Stimulated activated CD4-positive, alpha-beta T cell treated with anti-CD3 and anti-CD28 coated beads, Interleukin-15, amount 100 ng/mL, for 48 hours (primary cell): ENCODE measurements around the gene ASB9.
"Not testable (repeated sequence)": the region's sequence is repeated elsewhere in the genome, so short reads cannot be mapped to it uniquely, and the experiment has no call there.

Experiments used
- DNase-seq, 2 donors: peaks; one replicate each; pipeline ENCODE4 v3.0.0-alpha.2; 2020; ENCODE audit warnings: low read depth in 2 of 2

ASB9 gene, protein sequence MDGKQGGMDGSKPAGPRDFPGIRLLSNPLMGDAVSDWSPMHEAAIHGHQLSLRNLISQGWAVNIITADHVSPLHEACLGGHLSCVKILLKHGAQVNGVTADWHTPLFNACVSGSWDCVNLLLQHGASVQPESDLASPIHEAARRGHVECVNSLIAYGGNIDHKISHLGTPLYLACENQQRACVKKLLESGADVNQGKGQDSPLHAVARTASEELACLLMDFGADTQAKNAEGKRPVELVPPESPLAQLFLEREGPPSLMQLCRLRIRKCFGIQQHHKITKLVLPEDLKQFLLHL

DNA sequence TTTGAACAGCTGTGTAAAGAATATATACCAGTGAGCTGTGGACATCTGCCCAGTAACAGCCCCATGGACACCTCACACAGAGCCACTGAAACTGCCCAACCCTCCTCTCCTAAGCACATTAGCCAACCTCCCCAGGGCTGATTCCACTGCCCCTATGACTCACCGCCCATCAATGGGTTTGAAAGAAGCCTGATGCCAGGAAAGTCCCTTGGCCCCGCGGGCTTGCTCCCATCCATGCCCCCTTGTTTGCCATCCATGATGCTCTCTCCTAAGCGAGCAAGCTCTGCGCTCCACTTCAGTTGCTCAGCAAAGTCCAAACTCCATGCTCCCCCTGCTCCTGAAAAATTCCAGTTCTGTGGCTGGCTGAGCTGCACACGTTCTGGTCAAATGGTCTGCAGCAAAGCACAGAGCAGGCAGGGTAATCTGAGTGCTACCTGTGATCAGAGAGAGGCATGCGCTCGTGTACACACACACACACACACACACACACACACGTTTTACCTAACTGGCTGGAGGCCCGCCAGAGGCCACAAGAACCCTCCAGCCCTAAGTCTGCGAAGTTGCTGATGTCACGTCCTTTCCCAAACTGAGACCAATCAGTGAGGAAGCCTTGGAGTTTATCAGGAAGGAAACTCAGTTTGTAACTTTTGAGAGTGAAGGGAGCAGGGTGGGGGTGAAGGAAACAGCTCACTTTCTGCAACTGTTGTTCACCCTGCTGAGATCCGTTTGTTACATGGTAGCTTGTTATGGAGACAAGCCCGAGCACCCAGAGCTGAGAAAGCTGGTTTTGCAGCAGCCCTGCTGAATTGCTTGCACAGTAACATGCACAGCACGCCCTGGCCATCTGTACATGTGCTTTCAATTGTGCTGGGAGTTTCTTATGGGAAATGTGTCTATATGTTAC is at the start of gene ASB9:
ASB9 (minus strand) TSS at position 466 of the 904 bp plus-strand sequence; CDS start at position 257, 209 bp downstream.
- DNase-seq = no peak

DNA sequence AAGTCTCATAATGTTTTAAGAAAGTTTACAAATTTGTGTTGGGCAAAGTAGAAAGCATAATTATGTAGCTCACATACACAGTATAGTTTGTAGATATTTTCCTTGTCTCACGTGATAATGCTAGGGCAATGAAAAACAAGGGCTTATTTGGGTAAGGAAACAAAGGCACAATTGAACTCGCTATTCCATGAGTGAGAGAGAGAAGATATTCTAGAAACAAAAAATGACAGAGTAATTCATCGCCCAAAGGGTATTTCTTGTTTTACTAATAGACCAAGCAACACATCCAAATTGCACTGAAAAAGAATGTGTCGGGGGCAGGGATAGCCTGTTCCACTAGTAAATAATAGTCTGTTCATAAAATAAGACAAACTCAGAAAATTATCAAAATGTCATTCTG is 49.2 kb upstream of the ASB9 start:
- DNase-seq = no peak

DNA sequence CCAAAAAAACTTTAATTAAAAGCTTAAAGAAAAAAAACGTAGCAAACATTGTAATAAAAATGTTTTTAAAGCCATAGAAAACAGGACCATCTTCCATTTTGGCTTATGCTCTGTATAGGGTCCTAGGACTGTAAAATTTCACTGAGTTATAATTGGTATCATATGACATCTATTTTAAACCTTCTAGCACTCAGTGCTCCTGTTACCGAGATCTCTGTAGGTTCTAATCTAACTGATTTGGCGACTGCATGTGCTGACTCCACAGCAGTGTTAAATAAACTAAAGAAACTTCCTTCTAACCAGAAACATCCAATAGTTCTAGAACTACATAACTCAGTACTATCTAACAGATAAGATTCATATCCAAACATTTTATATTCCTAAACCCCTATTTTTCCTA is 45.6 kb upstream of the ASB9 start, which contains the start of gene ASB11:
ASB11 (minus strand) TSS at position 132 of the 400 bp plus-strand sequence; CDS start at position 97, 35 bp downstream.
- no peak for DNase-seq

DNA sequence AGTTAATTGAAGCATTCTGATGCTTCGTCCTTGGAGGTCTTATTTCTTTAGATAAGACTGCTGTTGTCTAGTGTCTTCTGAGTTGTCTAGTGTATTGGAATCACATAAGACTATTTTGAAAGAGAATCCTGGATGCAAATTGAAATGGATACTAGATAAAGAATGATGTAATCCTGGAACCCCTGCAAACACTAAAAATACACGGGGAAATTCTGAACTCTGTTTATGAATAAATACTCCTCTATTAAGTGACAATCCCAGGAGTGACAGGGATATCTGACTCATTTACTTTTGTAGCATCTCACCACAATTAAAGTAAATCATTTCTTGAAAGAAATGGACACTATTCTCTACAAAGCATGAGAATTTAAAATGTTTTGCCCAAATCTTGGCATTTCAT is 44.6 kb upstream of the ASB9 start:
- no peak for DNase-seq

DNA sequence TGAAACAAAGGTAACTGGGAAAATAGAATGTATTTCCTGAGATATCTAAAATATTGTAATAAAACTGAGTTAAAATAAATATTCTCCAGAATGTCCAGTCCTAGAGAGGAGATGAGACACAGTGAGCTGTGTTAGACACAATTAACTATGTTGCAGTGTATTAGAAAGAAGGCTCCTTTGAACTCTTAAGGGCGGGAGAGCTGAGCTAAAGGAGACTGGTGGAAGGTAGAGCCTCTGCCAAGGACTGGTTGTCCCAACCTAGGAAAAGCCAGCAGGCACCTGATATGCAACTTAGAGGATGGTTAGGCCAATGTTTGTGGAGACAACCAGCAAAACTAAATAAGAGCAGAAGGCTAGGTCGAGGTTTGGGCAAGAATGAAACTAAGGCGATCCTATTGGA is 41.2 kb upstream of the ASB9 start:
- DNase-seq = no peak

DNA sequence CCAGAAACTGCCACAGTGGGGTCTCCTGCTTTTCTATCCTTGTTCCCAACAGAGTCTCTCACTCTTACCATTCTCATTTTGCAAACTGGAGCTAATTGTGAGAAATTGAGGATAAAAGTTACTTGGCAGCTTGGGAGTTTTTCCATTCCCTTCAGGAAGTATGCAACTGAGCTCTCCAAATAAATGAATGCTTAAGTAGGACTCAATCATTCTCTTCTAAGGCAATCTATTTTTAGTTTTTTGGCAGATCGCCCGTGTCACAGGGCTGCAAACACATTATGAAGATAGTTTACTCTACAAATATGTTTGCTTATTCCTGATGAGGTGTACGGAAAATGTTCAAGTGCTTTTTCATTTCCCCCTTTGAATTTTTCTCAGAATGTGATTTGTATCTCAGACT is 40.2 kb upstream of the ASB9 start:
- no peak for DNase-seq

DNA sequence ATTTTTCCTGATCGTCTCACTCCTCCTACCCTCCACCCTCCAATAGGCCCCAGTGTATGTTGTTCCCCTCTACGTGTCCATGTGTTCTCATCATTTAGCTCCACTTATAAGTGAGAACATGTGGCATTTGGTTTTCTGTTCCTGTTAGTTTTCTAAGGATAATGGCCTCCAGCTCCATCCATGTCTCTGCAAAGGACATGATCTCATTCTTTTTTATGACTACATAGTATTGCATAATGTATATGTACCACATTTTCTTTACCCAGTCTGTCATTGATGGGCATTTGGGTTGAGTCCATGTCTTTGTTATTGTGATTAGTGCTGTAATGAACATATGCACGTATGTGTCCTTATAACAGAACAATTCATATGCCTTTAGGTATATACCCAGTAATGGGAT is 36.0 kb upstream of the ASB9 start:
- not testable (repeated sequence) for DNase-seq

DNA sequence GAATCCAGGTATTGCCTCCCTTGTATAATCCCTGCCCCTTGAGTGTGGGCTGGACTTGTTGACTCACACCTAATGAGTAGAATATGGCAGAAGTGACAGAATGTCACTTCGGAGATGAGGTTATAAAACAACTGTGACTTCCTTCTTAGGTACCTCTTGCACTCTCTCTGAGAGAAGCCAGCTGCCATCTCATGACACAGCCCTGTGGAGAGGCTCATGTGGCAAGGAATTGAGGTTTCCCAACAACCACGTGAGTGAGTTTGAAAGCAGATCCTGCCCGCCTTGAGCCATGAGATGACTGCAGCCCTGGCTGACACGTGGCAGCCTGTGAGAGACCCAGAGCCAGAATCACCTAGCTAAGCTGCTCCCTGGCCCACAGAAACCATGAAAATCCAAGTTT is 32.0 kb upstream of the ASB9 start:
- DNase-seq = peak; percentile 0 to 1

DNA sequence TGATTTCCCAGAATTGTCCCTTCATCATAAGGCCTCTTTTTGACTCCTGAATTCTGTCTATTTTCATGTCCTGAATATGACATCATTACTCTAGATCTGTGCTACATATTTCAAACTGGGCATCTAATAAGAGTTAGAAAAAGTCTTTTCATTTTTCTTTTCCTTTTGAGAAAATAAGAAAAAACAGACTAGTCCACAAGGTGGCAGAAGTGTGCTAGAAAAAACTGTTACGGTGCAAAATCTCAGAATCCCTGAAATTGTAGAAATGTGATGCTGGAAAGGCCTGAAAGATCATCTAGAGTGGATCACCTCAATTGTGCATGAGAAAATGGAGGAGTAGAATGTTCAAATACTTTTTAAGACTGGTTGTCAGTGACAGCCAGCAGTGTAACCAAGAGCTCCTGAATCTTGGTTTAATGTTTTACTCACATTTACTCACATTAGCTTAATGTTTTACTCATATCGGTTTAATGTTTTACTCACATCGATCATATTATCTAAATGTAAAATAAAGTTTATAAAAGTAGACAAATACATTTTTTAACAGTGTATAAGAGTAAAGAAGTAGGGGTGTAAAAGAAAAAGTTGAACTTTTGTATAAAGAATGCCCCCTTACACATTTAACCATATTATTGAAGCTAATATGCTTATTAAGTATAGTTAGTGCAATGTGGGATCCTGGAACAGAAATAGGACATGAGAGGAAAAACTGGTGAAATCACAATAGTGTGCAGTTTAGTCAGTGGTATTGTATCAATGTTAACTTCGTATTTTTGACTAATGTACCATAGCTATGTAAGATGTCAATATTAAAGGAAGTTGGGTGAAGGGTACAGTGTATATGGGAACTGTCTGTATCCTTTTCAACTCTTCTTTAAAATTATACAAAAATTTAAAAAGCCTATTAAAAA is 30.3 kb upstream of the ASB9 start:
- no peak for DNase-seq

DNA sequence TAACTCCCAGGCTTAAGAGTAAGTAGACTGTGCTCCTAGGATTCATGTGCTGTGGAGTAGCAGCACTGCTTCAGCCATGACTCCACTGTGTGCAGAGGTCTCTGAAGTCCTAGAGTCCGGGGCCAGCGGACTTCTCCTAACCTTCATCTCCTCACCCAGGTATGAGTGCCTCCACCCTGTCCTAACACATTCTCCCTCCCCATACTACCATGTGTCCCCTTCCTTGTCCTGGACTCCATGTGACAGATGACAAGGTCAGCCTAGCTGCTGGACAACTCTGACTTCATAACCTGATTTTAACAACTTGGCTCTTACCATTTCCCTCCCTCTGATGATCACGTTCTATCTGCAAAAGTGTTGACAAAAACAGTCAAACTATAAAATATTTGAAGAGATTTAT is 28.9 kb upstream of the ASB9 start:
- DNase-seq = no peak

DNA sequence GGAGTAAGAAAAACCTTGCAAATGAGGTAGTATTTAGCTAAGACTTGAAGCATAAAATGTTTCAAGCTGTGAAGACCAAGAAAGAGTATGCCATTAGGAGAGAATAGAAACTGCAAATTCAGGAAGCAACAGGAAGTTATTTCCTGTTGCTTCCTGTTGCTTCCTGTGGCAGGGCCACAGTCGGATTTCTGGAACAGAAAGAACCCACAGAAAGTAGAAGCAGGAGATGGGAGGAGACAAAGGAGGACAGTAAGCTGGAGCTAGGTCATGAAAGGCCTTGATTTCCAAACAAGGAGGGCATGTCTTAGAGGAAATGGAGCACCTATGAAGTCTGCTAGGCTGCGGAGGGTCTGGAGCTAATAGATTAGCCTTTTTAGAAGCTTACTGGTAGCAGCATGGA is 28.3 kb upstream of the ASB9 start:
- no peak for DNase-seq

DNA sequence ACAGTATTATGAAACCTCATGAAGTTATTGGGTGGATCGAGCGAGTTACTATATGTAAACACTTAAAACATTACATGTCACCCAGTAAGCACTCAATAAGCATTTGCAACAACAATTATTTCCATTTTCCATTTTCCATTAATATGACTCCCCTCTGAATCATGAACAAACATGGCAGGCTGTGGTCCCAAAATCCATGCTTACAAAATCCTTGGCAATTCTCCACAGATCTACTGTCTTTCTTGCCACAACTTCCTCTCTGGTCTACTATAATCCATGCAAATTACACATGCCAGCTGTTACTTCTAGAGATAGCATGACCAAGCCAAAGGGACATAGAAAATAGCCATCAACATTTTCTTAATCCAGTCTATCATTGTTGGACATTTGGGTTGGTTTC is 23.6 kb upstream of the ASB9 start:
- no peak for DNase-seq

DNA sequence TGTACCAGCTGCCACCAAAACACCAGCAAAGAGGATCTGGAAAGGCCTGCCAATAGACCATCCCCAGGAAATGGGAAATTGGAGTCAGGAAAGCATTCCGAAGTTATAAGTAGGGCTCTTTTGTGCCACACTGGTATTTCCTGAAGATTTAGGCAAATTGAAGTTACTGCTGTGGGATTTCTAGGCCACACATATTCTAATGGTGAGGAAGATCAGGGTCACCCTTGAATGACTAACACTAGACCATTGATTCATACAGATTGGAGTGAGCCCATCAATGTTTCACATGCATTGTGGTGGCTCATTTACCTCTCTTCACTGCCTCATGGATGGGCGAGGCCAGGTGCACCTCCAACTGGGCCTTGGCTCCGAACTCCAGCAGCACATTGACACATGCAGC is 23.0 kb upstream of the ASB9 start:
- DNase-seq = no peak

DNA sequence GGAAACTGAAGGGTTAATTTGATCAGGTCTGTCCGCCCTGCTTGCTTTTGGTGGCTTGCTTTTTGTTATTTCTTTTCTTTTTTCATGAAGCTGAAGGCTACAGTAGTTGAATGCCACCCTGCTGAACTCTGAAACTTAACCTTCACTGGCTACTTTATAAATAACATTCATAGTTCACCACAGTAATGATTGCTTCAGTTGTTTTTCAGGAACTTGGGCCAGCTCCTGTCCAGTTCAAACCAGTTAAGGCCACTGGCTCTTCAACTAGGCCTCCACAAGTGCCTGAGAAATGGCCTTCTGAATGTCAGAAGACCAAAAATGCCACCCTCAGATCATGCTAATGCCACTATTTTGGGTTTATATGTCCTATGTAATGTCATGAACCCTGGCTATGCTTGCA is 7.7 kb upstream of the ASB9 start:
- DNase-seq = no peak

DNA sequence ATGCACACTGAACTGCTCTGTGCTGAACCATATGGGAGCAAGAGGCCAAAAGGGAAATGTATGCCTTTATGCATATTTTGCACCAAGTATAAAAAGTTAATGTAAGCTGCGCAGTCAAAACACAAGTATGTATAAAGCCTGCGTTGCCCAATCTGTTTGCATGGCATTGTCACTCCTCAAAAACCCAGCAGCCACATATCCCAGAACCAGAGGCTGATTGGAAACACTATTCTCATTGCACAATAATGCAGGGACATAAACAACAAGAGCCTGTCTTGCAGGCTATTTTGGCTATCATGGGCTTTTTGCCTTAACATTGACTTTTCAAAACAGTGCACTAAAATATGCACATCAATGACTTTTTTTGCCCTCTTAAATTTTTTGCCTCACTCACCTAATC is 5.1 kb upstream of the ASB9 start:
- no peak for DNase-seq

DNA sequence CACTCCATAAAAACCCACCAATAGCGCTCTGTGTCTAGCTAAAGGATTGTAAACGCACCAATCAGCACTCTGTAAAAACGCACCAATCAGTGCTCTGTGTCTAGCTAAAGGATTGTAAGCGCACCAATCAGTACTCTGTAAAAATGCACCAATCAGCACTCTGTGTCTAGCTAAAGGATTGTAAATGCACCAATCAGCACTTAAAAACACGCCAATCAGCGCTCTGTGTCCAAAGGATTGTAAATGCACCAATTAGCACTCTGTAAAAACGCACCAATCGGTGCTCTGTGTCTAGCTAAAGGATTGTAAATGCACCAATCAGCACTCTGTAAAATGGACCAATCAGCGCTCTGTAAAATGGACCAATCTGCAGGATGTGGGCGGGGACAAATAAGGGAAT is 3.4 kb upstream of the ASB9 start:
- DNase-seq = not testable (repeated sequence)

DNA sequence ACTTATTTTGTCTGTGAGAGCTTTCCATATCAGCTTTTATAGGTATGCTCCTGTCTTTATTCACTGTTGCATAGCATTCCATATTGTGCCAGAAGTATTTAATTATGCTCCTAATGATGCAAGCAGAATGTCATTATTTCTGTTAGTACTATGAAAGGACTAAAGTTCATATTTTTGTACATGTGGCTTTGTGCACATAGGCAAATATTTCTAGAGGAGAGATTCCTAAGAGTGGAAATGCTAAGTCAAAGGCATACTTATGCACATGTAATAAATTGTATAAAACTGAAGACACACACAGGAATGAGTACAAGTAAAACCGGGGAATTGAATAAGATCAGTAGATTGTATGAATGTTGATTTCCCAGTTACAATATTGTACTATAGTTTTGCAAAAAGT is 1.9 kb upstream of the ASB9 start:
- DNase-seq = no peak

DNA sequence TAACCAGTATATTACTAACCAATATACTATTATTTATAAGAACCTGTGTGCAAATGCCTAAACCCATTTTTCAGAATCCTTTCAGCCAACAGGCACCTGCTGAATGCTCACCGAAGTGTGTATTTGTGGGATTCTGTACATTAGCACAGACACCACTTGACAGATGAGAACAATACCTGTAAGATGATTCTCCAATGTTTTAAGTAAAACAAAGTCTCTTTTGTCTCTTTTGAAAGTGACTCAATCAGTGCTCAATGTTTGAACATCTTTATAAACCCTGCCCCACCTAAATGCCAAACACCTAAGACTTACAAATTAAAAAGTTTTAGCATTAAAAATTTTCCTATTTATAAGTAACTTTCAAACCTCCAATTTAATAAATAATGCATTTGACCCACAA is 763 bp downstream of the ASB9 start:
- no peak for DNase-seq

DNA sequence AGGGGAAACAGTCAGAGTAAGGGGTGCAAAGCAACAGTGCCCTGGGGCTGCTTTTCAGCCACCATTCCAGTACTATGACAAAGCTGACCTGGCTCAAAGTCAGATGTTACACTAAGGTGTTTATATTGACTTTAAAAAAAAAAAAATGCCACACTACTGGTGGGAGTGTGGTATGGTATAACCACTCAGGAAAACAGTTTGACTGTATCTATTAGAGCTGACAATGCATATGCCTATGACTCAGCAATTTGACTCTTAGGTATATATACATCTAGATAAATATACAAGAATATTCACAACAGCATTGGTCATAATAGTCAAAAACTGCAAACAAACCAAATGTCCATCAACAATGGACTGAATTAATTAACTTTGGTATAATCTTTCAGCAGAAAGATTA is 15.0 kb downstream of the ASB9 start:
- DNase-seq = no peak

DNA sequence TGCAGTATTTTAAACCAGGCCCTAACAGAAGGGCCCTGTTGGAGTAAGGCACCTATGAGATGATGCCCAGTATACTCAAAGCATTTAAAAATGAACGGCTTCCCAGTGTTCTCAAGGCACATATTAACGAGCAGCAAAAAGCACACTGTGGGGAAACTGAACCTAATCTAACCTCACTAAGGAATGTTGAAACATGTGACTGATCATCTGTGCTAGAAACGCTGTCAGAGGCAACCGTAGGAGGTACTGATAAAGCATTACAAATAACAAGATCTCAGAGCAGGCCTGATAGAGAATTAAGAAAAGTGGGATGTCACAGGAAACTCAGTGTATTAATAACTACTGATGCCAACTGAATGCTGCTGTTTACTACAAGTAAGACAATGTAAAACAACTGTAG is 24.0 kb downstream of the ASB9 start:
- DNase-seq = no peak

DNA sequence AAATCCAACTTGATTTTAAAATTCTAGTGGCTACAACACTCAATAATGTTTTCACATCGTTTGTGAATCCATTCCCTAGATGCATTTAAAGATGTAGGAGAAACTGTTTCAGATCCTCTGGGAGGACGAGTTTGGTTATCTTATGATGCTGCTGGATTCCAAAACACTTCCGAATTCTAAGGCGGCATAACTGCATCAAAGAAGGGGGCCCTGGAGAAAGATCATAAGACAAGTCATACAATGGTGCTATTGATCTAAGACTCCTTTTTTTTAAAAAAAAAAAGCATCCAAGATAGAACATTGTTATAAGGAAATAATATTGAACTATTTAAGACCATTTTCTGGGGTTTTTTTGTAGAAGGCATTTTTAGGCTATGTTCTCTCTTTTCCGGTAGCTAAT is 25.5 kb downstream of the ASB9 start:
- DNase-seq = no peak
